CD4-positive, alpha-beta T cell (primary cell): Measurements from ENCODE around the gene TNFRSF25. TPM values are rescaled to one million over a fixed set of nuclear protein-coding genes. Genes with fewer than 3 reads are reported as not detected.

Source experiments
- ATAC-seq: fragments of 200-7000 bp; cut with Tn5 transposase; one replicate; pipeline ENCODE4 v1.10.0; 2022; ENCODE audit warnings: mild to moderate bottlenecking; ENCODE audit not compliant: poor library complexity
- CTCF ChIA-PET: fragments of 350-600 bp; sonication (Branson Sonifier 250); formaldehyde crosslinking; loops from one replicate; lab custom pipeline; 2021; ENCODE audit warnings: antibody characterized with exemption, inconsistent platforms; lab: Charles Lee
- POLR2A ChIA-PET: fragments of 350-600 bp; sonication (Branson Sonifier 250); formaldehyde crosslinking; loops from one replicate; lab custom pipeline; 2021; ENCODE audit warnings: antibody characterized with exemption, inconsistent platforms; lab: Charles Lee
- DNase-seq, 14 experiments: peaks; one replicate each; pipeline ENCODE4 v3.0.0-alpha.2; 2013 to 2020; ENCODE audit warnings: mixed read lengths in 2 of 14
- H3K27ac ChIP-seq, 2 donors: one replicate each; pipeline versions ENCODE4 v1.5.1 to v1.7.0; 2013; ENCODE audit warnings: low read length in 2 of 2, low read depth in 1 of 2, mild to moderate bottlenecking in 1 of 2
- H3K27me3 ChIP-seq, 2 experiments: 1 replicate in 1 of 2; 2 replicates in 1 of 2; pipeline versions ENCODE4 v1.6.1 to v1.7.0; 2013; ENCODE audit warnings: low read length in 2 of 2, control low read depth in 1 of 2, mild to moderate bottlenecking in 1 of 2, moderate library complexity in 1 of 2; ENCODE audit not compliant: insufficient read depth in 2 of 2, control insufficient read depth in 1 of 2
- H3K36me3 ChIP-seq: one replicate; pipeline ENCODE4 v1.6.1; 2013; ENCODE audit warnings: low read length, control low read depth; ENCODE audit not compliant: insufficient read depth
- H3K4me1 ChIP-seq: one replicate; pipeline ENCODE4 v1.6.1; 2013; ENCODE audit warnings: low read length, control low read depth; ENCODE audit not compliant: insufficient read depth
- H3K4me3 ChIP-seq: one replicate; pipeline ENCODE4 v1.5.1; 2013; ENCODE audit warnings: mild to moderate bottlenecking, low read length, moderate library complexity
- H3K9me3 ChIP-seq, 2 experiments: 1 replicate in 1 of 2; 2 replicates in 1 of 2; pipeline versions ENCODE4 v1.6.1 to v1.7.0; 2013; ENCODE audit warnings: low read length in 2 of 2, mild to moderate bottlenecking in 2 of 2, control low read depth in 1 of 2, moderate library complexity in 1 of 2; ENCODE audit not compliant: control insufficient read depth in 1 of 2, insufficient read depth in 1 of 2
- H3K27ac Mint-ChIP-seq: one replicate; pipeline ENCODE4 v1.8.0; 2020; ENCODE audit warnings: mixed read lengths
- H3K27me3 Mint-ChIP-seq: one replicate; pipeline ENCODE4 v1.8.0; 2021; ENCODE audit warnings: mixed read lengths
- H3K36me3 Mint-ChIP-seq: one replicate; pipeline ENCODE4 v1.8.0; 2021; ENCODE audit warnings: low read depth, mixed read lengths
- H3K4me1 Mint-ChIP-seq: one replicate; pipeline ENCODE4 v1.8.0; 2021; ENCODE audit warnings: low read depth, mixed read lengths
- H3K4me3 Mint-ChIP-seq: one replicate; pipeline ENCODE4 v1.8.0; 2020; ENCODE audit warnings: mild to moderate bottlenecking, mixed read lengths
- H3K9me3 Mint-ChIP-seq: one replicate; pipeline ENCODE4 v1.8.0; 2020; ENCODE audit warnings: mixed read lengths
- CTCF ChIP-seq: fragments of 200-600 bp; IDR thresholded peaks from one replicate; pipeline ENCODE4 v1.8.0; 2022; ENCODE audit warnings: antibody characterized with exemption, mild to moderate bottlenecking
- intact Hi-C, 2 experiments: fragments of 100-400 bp; cut with DNase I in 1 of 2; cut with micrococcal nuclease in 1 of 2; formaldehyde crosslinking; loops; one replicate each; pipeline versions ENCODE4 v1.15.1 to v1.9.0; 2023 to 2025; cut with DNase I, micrococcal nuclease
- total RNA-seq, 174 experiments: library from RNA in 2 of 174; stranded (reverse) in 2 of 174; gene quantifications; one replicate each; pipeline ENCODE4 v1.2.3 and lab custom pipeline; 2021 to 2026

TNFRSF25 gene
- total RNA-seq, 2 experiments from 2014 or later, result 220 to 225 TPM

- intact Hi-C loops, result no loop called here
- CTCF ChIA-PET, result interaction anchor here (1.2 kb wide), 1 partner anchor 18 kb away, joined by 3 read pairs; no protein-coding TSS in a partner anchor
- peaks cover 10% of the 10 kb centered on the region for H3K27me3 Mint-ChIP-seq
- Histone ChIP-seq H3K9me3 (peaks cover 0 to 7% of the 10 kb centered on the region in 2 experiments), H3K4me3 (no peak overlapping the region), H3K36me3 (no peaks in the 10 kb centered on the region), H3K27ac (no peak overlapping the region), H3K27me3 (peaks cover 2 to 6% of the 10 kb centered on the region in 2 experiments), H3K4me1 (no peaks in the 10 kb centered on the region)
- no peak for DNase-seq
- no peak for ATAC-seq
- no peak overlapping the region for H3K27ac Mint-ChIP-seq
- no peaks in the 10 kb centered on the region for H3K4me1 Mint-ChIP-seq
- H3K9me3 Mint-ChIP-seq, result no peaks in the 10 kb centered on the region
- H3K4me3 Mint-ChIP-seq, result no peak overlapping the region
- TF ChIP-seq CTCF, result no peak
- POLR2A ChIA-PET, result no interaction called here
- no peaks in the 10 kb centered on the region for H3K36me3 Mint-ChIP-seq
Observed at GRCh38 chr1:6505367-6506209, 39.6 kb upstream of the TNFRSF25 start.

GRCh38 chr1:6504887-6505286 lies 38.9 kb upstream of the TNFRSF25 start:
- CTCF ChIA-PET, result no interaction called here
- no peak for ATAC-seq

GRCh38 chr1:6503884-6504602 lies 38.1 kb upstream of the TNFRSF25 start:
- ATAC-seq (no peak), DNase-seq (no peak)
- Histone ChIP-seq H3K27me3 (peaks cover 0 to 6% of the 10 kb centered on the region in 2 experiments), H3K4me3 (no peak overlapping the region), H3K36me3 (no peaks in the 10 kb centered on the region), H3K27ac (no peak overlapping the region), H3K9me3 (peaks cover 0 to 3% of the 10 kb centered on the region in 2 experiments), H3K4me1 (no peaks in the 10 kb centered on the region)
- no peak overlapping the region for H3K4me3 Mint-ChIP-seq
- H3K27ac Mint-ChIP-seq, result no peak overlapping the region
- intact Hi-C loops, result no loop called here
- no peaks in the 10 kb centered on the region for H3K4me1 Mint-ChIP-seq
- H3K9me3 Mint-ChIP-seq, result no peaks in the 10 kb centered on the region
- TF ChIP-seq CTCF, result no peak
- peaks cover 10% of the 10 kb centered on the region for H3K27me3 Mint-ChIP-seq
- ChIA-PET POLR2A (no interaction called here), CTCF (no interaction called here)
- H3K36me3 Mint-ChIP-seq, result no peaks in the 10 kb centered on the region

More at GRCh38 chr1:6504887-6505286, 38.9 kb upstream of the TNFRSF25 start:
- Histone ChIP-seq H3K4me3 (no peak overlapping the region), H3K9me3 (peaks cover 0 to 7% of the 10 kb centered on the region in 2 experiments), H3K27me3 (peaks cover 2 to 6% of the 10 kb centered on the region in 2 experiments), H3K36me3 (no peaks in the 10 kb centered on the region), H3K4me1 (no peaks in the 10 kb centered on the region), H3K27ac (no peak overlapping the region)
- Mint-ChIP-seq H3K36me3 (no peaks in the 10 kb centered on the region), H3K9me3 (no peaks in the 10 kb centered on the region), H3K27ac (no peak overlapping the region), H3K27me3 (peaks cover 10% of the 10 kb centered on the region), H3K4me3 (no peak overlapping the region), H3K4me1 (no peaks in the 10 kb centered on the region)
- POLR2A ChIA-PET, result no interaction called here
- intact Hi-C loops, result no loop called here
- DNase-seq, result no peak
- TF ChIP-seq CTCF, result no peak
